Measurements from ENCODE around the gene SPOCK1.

Gene SPOCK1

GRCh38 chr5:137400571-137400970 is 98.6 kb downstream of the SPOCK1 start:
- no peak for TF ChIP-seq GABPA (IDR thresholded peaks at IDR 0.05; ENCODE audit: low read depth)
- no peak for TF ChIP-seq POLR2AphosphoS5 (IDR thresholded peaks at IDR 0.05; ENCODE audit: low read depth)
- no peak for TF ChIP-seq CTCF (IDR thresholded peaks at IDR 0.05; ENCODE audit: insufficient read depth, low read length)
- no peak for TF ChIP-seq SPI1 (IDR thresholded peaks at IDR 0.05; ENCODE audit: borderline replicate concordance, low read depth)
- TF ChIP-seq REST (IDR thresholded peaks at IDR 0.05; ENCODE audit: insufficient replicate concordance, low read depth), result no peak
- no peak overlapping the region for H3K4me3 ChIP-seq (replicated peaks; ENCODE audit: insufficient read depth, low read length)
- no peak overlapping the region for H3K27ac ChIP-seq (replicated peaks)
- no peak for DNase-seq (ENCODE audit: low read depth in 1 of 2, low spot score in 1 of 2)
- no peaks in the 10 kb centered on the region for H3K27me3 ChIP-seq (ENCODE audit: insufficient read depth, poor library complexity, severe bottlenecking)

GRCh38 chr5:137399911-137400310 is 99.2 kb downstream of the SPOCK1 start:
- DNase-seq (ENCODE audit: low read depth in 1 of 2, low spot score in 1 of 2), result no peak
- Histone ChIP-seq H3K4me3 (replicated peaks; ENCODE audit: insufficient read depth, low read length) (no peak overlapping the region), H3K27me3 (ENCODE audit: insufficient read depth, poor library complexity, severe bottlenecking) (no peaks in the 10 kb centered on the region), H3K27ac (replicated peaks) (no peak overlapping the region)
- TF ChIP-seq GABPA (IDR thresholded peaks at IDR 0.05; ENCODE audit: low read depth) (no peak), POLR2AphosphoS5 (IDR thresholded peaks at IDR 0.05; ENCODE audit: low read depth) (no peak), CTCF (IDR thresholded peaks at IDR 0.05; ENCODE audit: insufficient read depth, low read length) (no peak), REST (IDR thresholded peaks at IDR 0.05; ENCODE audit: insufficient replicate concordance, low read depth) (no peak), SPI1 (IDR thresholded peaks at IDR 0.05; ENCODE audit: borderline replicate concordance, low read depth) (no peak)

- no peak for DNase-seq (ENCODE audit: low read depth in 1 of 2, low spot score in 1 of 2)
- no peaks in the 10 kb centered on the region for H3K27me3 ChIP-seq (ENCODE audit: insufficient read depth, poor library complexity, severe bottlenecking)
- TF ChIP-seq REST (IDR thresholded peaks at IDR 0.05; ENCODE audit: insufficient replicate concordance, low read depth) (no peak), CTCF (IDR thresholded peaks at IDR 0.05; ENCODE audit: insufficient read depth, low read length) (no peak), POLR2AphosphoS5 (IDR thresholded peaks at IDR 0.05; ENCODE audit: low read depth) (no peak), SPI1 (IDR thresholded peaks at IDR 0.05; ENCODE audit: borderline replicate concordance, low read depth) (no peak), GABPA (IDR thresholded peaks at IDR 0.05; ENCODE audit: low read depth) (no peak)
- H3K27ac ChIP-seq (replicated peaks), result no peak overlapping the region
- no peak overlapping the region for H3K4me3 ChIP-seq (replicated peaks; ENCODE audit: insufficient read depth, low read length)
These were observed 100.4 kb downstream of the SPOCK1 start for GRCh38 chr5:137398751-137399150.

All from HL-60 (cell line).